ENCODE results near the gene FAM156A.
"Not testable (repeated sequence)": the region's sequence is repeated elsewhere in the genome, so short reads cannot be mapped to it uniquely, and the experiment has no call there.

GRCh38 chrX:52941728-52942127 lies 16.6 kb downstream of the FAM156A start:
- TF ChIP-seq CTCF (IDR thresholded peaks at IDR 0.05); EZH2 (IDR thresholded peaks at IDR 0.05; ENCODE audit: borderline replicate concordance, insufficient read depth, low read depth, low read length, poor library complexity, severe bottlenecking): not testable (repeated sequence)
